ENCODE results near the gene TSSK2.

The TSSK2 gene

GRCh38 chr22:19125011-19125410 lies 6.1 kb upstream of the TSSK2 start:
- DNase-seq (ENCODE audit: low read depth), result no peak

- DNase-seq (ENCODE audit: low read depth), result no peak
These were observed 5.4 kb upstream of the TSSK2 start for GRCh38 chr22:19125474-19126308.

- no peak for DNase-seq (ENCODE audit: low read depth)
These were observed 4.5 kb upstream of the TSSK2 start for GRCh38 chr22:19126309-19127273.

- no peak for DNase-seq (ENCODE audit: low read depth)
These were observed 3.6 kb upstream of the TSSK2 start for GRCh38 chr22:19127329-19128008.

GRCh38 chr22:19128009-19128401 lies 3.1 kb upstream of the TSSK2 start:
- DNase-seq (ENCODE audit: low read depth), result no peak

- DNase-seq (ENCODE audit: low read depth), result no peak
These were observed 2.0 kb upstream of the TSSK2 start for GRCh38 chr22:19128946-19129727.

- DNase-seq (ENCODE audit: low read depth), result no peak
These were observed 1.2 kb upstream of the TSSK2 start for GRCh38 chr22:19129871-19130270.

DNA sequence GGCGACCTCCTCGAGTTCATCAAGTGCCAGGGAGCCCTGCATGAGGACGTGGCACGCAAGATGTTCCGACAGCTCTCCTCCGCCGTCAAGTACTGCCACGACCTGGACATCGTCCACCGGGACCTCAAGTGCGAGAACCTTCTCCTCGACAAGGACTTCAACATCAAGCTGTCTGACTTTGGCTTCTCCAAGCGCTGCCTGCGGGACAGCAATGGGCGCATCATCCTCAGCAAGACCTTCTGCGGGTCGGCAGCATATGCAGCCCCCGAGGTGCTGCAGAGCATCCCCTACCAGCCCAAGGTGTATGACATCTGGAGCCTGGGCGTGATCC lies 542 bp downstream of the TSSK2 start:
- no peak for DNase-seq (ENCODE audit: low read depth)

- DNase-seq (ENCODE audit: low read depth), result no peak
These were observed 1.0 kb downstream of the TSSK2 start for GRCh38 chr22:19132153-19132552.

- DNase-seq (ENCODE audit: low read depth), result no peak
These were observed 1.7 kb downstream of the TSSK2 start for GRCh38 chr22:19132693-19133400.

GRCh38 chr22:19133561-19133960 lies 2.5 kb downstream of the TSSK2 start:
- DNase-seq (ENCODE audit: low read depth), result no peak

DNA sequence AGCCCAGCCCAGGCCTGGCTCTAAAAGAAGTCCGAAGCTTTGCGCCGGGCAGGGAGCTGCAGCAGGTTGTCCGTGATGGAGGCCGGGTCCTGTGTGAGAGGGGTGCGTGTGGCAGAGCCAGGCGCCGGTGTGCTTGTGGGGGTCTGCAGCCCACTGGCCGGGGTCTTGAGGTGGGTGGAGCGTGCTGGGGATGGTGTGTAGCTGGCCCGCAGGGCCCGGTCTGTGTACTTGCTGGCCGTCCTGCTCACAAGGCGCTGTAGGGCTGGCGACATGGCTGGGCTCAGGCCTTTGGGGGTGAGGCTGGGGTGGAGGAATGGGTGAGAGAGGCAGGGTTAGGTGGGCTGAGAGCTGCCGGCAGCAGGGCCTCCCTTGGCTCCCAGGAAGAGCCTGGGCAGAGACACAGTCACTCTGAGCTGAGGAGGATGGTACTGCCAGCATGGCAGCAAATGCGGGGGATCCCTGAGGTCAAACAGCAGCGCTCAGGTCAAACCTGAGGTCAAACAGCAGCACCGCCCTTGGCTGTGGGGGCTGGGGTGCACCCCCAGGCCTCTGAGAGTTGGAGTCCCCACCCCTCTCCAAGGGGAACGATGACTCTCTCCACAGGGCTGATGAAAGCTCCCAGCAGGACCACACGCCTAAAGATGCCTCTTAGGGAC lies 3.2 kb downstream of the TSSK2 start:
- DNase-seq (ENCODE audit: low read depth), result no peak

- no peak for DNase-seq (ENCODE audit: low read depth)
These were observed 3.8 kb downstream of the TSSK2 start for GRCh38 chr22:19134874-19135273.

DNA sequence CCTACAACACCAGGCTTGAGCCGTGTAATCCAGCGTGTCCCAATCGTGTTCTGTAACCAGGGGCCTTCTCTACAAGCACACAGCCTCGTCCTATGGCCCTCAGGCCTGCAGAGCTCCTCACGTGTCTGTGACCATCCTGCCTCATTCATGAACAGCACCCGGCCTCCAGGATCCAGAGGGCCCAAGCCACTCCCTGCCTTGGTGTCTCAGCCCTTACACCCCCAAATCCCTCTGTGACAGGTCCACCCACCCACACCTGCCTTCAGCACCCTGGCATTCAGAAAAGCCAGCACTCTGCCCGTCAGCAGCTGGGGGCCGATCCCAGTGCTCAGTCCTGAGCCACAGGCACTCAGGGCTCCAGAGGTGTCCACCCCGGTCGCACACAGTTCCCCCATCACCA lies 5.8 kb downstream of the TSSK2 start:
- DNase-seq (ENCODE audit: low read depth), result no peak

GRCh38 chr22:19137384-19138216 lies 6.5 kb downstream of the TSSK2 start:
- no peak for DNase-seq (ENCODE audit: low read depth)

DNA sequence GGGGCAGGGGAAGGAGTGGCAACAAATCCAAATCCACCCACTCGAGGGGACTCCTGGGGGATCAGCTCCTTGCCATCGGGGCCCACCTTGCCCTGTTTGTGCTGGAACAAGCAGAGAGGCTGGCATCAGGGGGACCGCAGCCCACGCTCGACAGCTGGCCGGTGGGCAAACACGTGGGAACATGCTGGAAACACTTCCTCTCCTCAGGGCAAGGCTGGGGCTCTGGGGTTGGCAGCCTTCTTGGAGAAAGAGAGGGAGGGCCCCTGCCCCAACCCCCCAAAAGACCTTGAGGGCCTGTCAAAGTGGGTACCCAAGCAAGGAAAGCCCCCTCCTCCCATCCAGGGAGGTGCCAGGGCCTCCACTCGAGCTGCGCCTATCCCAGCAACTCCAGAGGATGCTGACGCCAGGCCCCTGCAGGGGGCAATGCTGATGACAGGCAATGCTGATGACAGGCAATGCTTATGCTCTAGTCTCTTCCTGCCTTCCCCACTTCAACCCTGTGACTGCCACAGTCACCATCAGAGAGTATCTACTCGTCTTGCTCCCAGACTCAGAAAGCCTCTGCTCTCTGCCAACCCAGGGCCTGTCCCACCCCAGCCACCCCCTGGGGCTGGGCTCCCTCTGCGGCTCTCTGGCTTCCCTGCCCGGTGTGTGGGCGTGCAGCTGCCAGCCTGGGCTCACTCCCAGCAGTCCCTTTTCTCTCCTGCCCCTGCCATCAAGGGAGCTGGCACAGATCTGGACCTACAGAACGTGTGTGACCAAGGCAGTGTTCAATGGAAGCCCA lies 7.3 kb downstream of the TSSK2 start:
- no peak for DNase-seq (ENCODE audit: low read depth)

GRCh38 chr22:19139001-19139356 lies 7.9 kb downstream of the TSSK2 start:
- DNase-seq (ENCODE audit: low read depth), result no peak

GRCh38 chr22:19139974-19140373 lies 8.9 kb downstream of the TSSK2 start:
- no peak for DNase-seq (ENCODE audit: low read depth)

DNA sequence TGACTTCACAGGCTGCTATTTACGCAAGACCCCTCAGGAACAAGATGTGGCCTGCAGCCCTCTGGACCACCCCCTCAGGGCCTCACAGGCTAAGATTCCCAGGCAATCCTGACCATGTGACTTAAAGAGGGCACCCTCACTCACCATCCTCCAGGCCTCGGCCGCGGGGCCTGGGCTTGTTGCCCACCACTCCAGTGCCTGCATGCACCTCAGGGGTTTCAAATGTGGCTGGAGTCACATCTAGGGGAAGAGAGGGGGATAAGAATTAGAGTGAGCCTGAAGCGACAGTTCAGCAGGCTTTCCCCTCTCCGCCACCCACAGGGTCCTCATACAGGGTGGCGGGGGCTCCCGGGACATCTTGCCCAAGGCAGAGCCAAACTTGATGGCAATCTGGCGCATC lies 11.3 kb downstream of the TSSK2 start:
- DNase-seq (ENCODE audit: low read depth), result no peak

Measured in GM04503 (cell line).